Stimulated activated naive CD4-positive, alpha-beta T cell treated with Interleukin-2 at 50 U/mL for 16 hours (primary cell): ENCODE data around the gene DHRS11.
"Not testable (repeated sequence)": the region's sequence is repeated elsewhere in the genome, so short reads cannot be mapped to it uniquely, and the experiment has no call there.

Experiments
- DNase-seq: peaks from one replicate; lab custom pipeline; 2025; lab: John Stamatoyannopoulos, UW

Gene DHRS11

GRCh38 chr17:36593656-36594316 lies 2.1 kb downstream of the DHRS11 start:
- no peak for DNase-seq

DNA sequence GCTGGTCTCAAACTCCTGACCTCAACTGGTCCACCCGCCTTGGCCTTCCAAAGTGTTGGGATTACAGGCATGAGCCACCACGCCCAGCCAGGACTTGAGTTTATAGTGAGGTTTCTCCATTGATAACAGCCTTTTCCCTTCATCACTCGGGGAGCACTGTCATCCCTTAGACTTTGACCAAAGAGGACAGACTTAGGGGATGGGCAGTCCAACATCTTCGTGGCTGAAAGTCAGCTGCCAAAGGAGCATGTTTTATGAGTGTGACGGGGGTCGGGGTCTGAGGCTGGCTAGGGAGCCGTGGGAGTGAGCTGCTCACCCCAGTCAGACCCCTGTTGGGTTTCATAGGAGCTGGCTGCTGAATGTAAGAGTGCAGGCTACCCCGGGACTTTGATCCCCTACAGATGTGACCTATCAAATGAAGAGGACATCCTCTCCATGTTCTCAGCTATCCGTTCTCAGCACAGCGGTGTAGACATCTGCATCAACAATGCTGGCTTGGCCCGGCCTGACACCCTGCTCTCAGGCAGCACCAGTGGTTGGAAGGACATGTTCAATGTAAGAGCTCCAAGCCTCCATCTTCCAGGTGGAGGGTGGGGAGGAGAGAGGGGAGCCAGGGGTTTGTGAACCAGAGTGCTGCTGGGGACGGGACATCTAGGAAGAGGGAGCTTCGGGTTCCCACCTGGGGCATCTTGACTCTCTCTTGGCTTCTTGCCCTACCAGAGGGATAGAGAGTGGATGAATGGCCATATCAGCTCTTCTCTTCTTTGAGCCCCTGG lies 3.1 kb downstream of the DHRS11 start:
- DNase-seq: no peak

- DNase-seq: no peak
Measured at GRCh38 chr17:36597226-36597625, 5.5 kb downstream of the DHRS11 start.

GRCh38 chr17:36597866-36598777 lies 6.4 kb downstream of the DHRS11 start:
- DNase-seq: no peak

- no peak for DNase-seq
Measured at GRCh38 chr17:36598951-36599401, 7.3 kb downstream of the DHRS11 start.

- DNase-seq: no peak
Measured at GRCh38 chr17:36599546-36600250, 8.0 kb downstream of the DHRS11 start.

DNA sequence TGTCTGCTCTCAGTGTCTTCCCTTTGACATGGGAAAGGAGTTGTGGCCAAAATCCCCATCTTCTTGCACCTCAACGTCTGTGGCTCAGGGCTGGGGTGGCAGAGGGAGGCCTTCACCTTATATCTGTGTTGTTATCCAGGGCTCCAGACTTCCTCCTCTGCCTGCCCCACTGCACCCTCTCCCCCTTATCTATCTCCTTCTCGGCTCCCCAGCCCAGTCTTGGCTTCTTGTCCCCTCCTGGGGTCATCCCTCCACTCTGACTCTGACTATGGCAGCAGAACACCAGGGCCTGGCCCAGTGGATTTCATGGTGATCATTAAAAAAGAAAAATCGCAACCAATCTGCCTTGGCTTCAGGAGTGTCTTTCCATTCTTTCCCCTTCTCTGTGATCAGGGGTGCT lies 8.8 kb downstream of the DHRS11 start:
- DNase-seq: no peak

DNA sequence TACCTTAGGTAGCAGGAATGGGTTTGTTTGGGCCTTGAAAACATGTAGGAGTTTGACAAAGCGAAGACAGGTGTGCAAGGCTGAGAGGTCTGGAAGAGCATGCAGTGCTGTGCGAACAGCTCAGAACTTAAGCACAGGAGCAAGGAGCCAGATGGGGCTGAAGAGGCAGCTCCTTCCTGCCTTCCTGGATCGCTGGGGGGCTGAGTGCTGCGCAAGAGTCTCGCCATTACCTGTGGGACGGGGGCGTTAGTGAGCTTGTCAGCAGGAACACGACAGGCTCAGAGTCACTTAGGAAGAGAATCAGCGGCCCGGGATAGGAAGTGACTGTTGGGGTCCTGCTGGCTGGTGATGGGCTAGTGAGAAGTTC lies 9.2 kb downstream of the DHRS11 start:
- no peak for DNase-seq

DNA sequence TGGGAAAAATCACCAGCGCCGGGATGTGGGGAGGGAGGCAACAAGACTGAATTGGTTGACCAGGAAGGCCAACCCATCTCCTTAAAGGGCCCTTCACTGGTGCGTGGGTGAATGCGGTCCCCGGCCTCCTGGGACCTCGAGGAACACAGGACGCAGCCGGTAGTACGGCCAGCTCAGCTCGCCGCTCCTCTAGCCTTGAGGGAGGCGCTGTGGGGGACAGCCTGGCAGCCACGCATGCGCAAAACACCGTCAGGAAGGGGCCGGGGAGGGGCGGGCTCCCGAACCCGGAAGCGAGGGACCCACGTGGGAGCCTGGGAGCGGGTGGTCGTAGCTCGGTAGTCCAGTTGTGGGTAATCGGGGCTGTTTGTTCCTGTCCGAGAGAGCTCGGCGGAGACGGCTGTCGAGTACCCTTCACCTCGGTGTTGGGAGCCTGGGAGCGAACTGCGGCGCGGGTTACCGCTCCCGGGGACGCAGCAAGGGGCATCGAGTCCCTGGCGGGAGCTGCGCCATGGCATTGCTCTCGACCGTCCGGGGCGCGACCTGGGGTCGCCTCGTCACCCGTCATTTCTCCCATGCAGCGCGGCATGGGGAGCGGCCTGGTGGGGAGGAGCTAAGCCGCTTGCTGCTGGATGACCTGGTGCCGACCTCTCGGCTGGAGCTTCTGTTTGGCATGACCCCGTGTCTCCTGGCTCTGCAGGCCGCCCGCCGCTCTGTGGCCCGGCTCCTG lies 9.8 kb downstream of the DHRS11 start, which contains the start of gene MRM1:
Gene MRM1 (plus strand): TSS at position 281 of the 727 bp plus-strand sequence. CDS start 228 bp downstream, at position 509.
- peak; percentile 84 for DNase-seq

- no peak for DNase-seq
Measured at GRCh38 chr17:36602030-36602748, 10.5 kb downstream of the DHRS11 start.

DNA sequence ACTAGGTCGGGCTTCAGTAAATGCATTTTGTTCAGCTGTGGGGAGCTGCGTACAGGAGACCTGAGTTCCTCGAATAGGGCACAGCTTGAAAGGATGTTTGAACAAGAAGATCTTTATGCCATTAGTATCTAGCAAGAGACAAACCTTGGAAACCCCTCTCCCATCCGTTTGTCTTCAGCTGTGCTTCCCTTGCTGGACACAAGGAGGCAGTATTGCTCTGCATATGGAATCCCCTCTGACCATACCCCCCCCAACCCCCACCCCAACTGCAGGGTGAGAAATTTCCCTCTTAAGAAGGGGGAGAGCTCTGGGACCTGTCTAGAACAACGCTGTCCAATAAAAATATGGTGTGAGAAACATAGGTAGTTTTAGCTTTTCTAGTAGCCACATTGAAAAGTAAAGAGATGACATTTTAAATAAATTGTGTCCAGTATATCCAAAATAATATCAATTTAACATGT lies 11.3 kb downstream of the DHRS11 start:
- DNase-seq: peak; percentile 67

- DNase-seq: not testable (repeated sequence)
Measured at GRCh38 chr17:36605028-36605427, 13.3 kb downstream of the DHRS11 start.

GRCh38 chr17:36608280-36608679 lies 16.6 kb downstream of the DHRS11 start:
- DNase-seq: no peak

DNA sequence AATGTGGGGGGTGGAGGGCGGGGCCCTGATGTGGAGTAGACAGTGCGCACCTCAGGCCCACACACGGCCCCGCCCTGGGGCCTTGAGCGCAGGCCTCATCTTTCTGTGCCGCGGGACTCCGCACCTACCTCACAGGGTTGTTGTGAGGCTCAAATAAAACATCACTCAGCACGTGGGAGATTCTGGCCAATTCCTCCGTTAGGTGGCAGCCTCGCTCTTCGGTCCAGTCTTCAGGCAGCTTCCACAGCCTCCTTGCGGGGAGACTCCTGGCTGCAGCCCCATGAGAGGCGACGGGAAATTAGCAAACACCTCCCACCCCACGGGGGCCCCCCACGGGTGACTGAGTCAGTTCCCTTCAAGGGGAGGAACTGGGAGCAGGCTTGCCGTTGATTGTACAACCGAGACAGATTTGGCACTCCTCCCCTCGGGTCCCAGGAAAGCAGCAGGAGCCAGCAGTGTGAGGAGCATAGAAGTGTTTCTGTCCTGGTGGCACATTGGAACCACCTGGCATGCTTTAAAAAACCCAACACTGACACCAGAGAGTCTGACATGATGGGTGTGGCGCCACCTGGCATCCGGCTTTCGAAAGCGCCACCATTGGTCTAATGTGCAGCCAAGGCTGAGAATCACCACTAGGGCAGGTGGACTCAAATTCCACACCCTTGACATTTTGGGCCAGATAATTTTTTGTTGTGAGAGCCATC lies 17.3 kb downstream of the DHRS11 start:
- no peak for DNase-seq

GRCh38 chr17:36609498-36609862 lies 17.8 kb downstream of the DHRS11 start:
- DNase-seq: no peak

- no peak for DNase-seq
Measured at GRCh38 chr17:36610474-36610873, 18.8 kb downstream of the DHRS11 start.

- DNase-seq: no peak
Measured at GRCh38 chr17:36611345-36612072, 19.8 kb downstream of the DHRS11 start.

GRCh38 chr17:36612323-36612722 lies 20.6 kb downstream of the DHRS11 start:
- no peak for DNase-seq

GRCh38 chr17:36613155-36613554 lies 21.5 kb downstream of the DHRS11 start:
- no peak for DNase-seq
